AG04450 (cell line): Measurements from ENCODE around the gene BCAP31. TPM values are rescaled to one million over a fixed set of nuclear protein-coding genes. Genes with fewer than 3 reads are reported as not detected.

Experiments used
- CTCF ChIA-PET: fragments of 300-600, 350-600 bp; formaldehyde crosslinking; extraction: SDS; loops from one replicate; lab custom pipeline; 2022; ENCODE audit warnings: antibody characterized with exemption, inconsistent platforms; lab: Charles Lee
- POLR2A ChIA-PET: fragments of 350-600 bp; formaldehyde crosslinking; extraction: SDS; loops from one replicate; lab custom pipeline; 2021; ENCODE audit warnings: antibody characterized with exemption, inconsistent platforms; lab: Yijun Ruan, JAX
- DNase-seq: peaks from one replicate; pipeline ENCODE4 v3.0.0-alpha.2; 2011; ENCODE audit warnings: low read depth, low spot score
- H3K27ac ChIP-seq: one replicate; pipeline ENCODE4 v1.5.1; 2012; ENCODE audit warnings: low read depth, low read length, control low read depth
- H3K27me3 ChIP-seq: one replicate; pipeline ENCODE4 v1.6.0; 2012; ENCODE audit warnings: low read length; ENCODE audit not compliant: control insufficient read depth, insufficient read depth
- H3K4me3 ChIP-seq: 2 replicates; pipeline ENCODE4 v1.5.1; 2011; ENCODE audit warnings: mild to moderate bottlenecking, low read depth, low read length, control low read depth
- H3K9me3 ChIP-seq: 2 replicates; pipeline ENCODE4 v1.5.1; 2012; ENCODE audit warnings: low read length; ENCODE audit not compliant: control insufficient read depth, insufficient read depth
- polyA plus RNA-seq: library from polyadenylated mRNA; depleted of rRNA; stranded (reverse); fragments of >200 nt; gene quantifications from 2 replicates; pipeline ENCODE4 v1.2.3, GENCODE V29; 2011
- TF ChIP-seq, protein P1 (sequence below): IDR thresholded peaks from 2 replicates; pipeline ENCODE4 v1.5.1; 2011; ENCODE audit warnings: low read depth, low read length, control low read depth, inconsistent platforms

Gene BCAP31
- polyA plus RNA-seq, 1 experiment = 108 TPM

DNA sequence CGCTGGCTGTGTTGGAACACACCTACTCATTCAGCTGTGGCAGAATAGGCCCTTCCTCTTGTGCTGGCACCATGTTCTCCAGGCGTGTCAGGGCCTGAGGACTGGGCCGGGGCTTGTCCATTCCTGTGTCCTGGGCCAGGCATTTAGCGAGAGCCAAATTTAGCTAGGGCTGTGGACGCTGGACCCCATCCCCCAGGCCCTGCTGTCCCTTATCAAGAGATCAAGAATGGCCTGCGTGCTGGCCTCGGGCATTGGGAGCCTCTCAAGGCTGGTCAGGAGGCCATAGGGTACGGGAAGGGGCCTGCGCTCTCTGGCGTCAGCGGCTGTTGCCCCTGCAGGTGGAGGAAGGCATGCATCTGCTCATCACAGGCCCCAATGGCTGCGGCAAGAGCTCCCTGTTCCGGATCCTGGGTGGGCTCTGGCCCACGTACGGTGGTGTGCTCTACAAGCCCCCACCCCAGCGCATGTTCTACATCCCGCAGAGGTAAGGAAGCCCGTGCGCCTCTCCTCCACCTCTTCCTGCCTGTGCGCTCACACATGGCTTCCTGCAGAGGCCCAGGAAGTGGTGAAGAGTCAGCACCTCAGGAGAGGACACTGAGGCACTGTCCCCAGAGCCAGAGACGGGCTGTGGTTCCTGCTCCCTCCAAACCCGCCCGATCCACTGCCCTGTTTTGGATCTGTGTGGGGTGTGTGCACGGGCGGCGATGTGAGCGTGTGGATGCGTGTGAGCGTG, 15.7 kb upstream of the BCAP31 start:
- H3K27me3 ChIP-seq = no peaks in the 10 kb centered on the region
- no peak for DNase-seq
- ChIA-PET CTCF (no interaction called here), POLR2A (no interaction called here)
- no peak overlapping the region for H3K27ac ChIP-seq
- H3K9me3 ChIP-seq = no peaks in the 10 kb centered on the region; the same call in 1 of the 2 replicates
- no peak overlapping the region for H3K4me3 ChIP-seq
- TF ChIP-seq, protein P1, sequence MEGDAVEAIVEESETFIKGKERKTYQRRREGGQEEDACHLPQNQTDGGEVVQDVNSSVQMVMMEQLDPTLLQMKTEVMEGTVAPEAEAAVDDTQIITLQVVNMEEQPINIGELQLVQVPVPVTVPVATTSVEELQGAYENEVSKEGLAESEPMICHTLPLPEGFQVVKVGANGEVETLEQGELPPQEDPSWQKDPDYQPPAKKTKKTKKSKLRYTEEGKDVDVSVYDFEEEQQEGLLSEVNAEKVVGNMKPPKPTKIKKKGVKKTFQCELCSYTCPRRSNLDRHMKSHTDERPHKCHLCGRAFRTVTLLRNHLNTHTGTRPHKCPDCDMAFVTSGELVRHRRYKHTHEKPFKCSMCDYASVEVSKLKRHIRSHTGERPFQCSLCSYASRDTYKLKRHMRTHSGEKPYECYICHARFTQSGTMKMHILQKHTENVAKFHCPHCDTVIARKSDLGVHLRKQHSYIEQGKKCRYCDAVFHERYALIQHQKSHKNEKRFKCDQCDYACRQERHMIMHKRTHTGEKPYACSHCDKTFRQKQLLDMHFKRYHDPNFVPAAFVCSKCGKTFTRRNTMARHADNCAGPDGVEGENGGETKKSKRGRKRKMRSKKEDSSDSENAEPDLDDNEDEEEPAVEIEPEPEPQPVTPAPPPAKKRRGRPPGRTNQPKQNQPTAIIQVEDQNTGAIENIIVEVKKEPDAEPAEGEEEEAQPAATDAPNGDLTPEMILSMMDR = no peak

- POLR2A ChIA-PET = no interaction called here
- H3K27me3 ChIP-seq = no peaks in the 10 kb centered on the region
- H3K27ac ChIP-seq = no peak overlapping the region
- CTCF ChIA-PET = no interaction called here
- no peak for DNase-seq
- TF ChIP-seq, protein P1 = no peak
- H3K9me3 ChIP-seq = no peaks in the 10 kb centered on the region; the same call in 1 of the 2 replicates
- H3K4me3 ChIP-seq = no peak overlapping the region
Observed at GRCh38 chrX:153738056-153738605, 13.9 kb upstream of the BCAP31 start.

DNA sequence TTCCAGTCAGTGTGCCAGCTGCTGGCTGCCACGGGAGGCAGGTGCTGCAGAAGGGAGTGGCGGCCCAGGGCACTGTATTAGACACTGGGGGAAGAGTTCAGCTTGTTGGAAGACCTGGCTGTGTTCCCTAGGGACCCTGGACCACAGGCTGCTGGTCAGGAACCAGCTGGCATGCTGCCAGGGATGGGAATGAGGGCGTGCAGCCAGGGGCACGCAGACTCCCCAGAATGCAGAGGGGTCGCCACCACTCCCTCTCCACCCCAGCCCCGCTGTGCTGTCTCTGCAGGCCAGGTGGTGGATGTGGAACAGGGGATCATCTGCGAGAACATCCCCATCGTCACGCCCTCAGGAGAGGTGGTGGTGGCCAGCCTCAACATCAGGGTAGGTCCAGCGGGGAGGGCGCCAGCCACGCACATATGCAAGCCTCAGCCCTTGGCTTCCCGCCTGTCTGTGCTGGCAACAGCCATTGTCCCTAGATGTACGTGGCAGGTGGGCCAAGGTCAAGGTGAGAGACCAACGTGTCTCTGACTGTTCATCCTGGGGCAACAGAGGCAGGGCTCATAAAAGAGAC, 12.8 kb upstream of the BCAP31 start:
- TF ChIP-seq, protein P1 = no peak
- ChIA-PET POLR2A (no interaction called here), CTCF (no interaction called here)
- Histone ChIP-seq H3K4me3 (no peak overlapping the region), H3K27me3 (no peaks in the 10 kb centered on the region), H3K9me3 (no peaks in the 10 kb centered on the region; the same call in 1 of the 2 replicates), H3K27ac (no peak overlapping the region)
- no peak for DNase-seq

DNA sequence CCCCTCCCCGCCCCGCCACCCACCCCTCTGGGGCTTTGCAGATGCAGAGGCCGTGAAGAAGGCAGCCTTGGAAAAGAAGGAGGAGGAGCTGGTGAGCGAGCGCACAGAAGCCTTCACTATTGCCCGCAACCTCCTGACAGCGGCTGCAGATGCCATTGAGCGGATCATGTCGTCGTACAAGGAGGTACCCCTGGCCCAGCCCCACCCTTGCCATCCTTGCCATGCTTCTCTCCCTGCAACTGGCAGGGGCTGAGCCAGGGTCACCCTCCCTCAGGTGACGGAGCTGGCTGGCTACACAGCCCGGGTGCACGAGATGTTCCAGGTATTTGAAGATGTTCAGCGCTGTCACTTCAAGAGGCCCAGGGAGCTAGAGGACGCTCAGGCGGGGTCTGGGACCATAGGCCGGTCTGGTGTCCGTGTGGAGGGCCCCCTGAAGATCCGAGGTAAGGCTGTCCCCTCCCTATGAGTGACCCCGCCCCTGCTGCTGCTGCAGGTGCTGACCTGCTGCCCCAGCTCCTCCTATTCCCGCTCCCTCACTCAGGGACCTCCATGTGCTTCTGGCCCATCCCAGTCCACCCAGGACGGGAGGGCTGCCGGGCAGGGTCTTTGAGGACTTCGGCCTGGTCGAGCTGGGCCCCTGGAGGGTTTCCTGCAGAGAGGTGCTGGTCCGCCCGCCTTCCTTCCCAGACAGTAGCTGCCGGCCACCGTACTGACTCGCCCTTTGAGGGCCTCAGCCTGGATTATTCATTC, 12.1 kb upstream of the BCAP31 start:
- Histone ChIP-seq H3K4me3 (no peak overlapping the region), H3K27me3 (no peaks in the 10 kb centered on the region), H3K9me3 (no peaks in the 10 kb centered on the region), H3K27ac (no peak overlapping the region)
- no peak for DNase-seq
- ChIA-PET CTCF (interaction anchor here (1.1 kb wide), 1 partner anchor 187 kb away, joined by 3 read pairs; no protein-coding TSS in a partner anchor), POLR2A (no interaction called here)
- TF ChIP-seq, protein P1 = no peak
